Raji (cell line): ENCODE measurements around the gene POP7.

ENCODE experiments used
- POLR2A ChIP-seq: IDR thresholded peaks from 2 replicates; pipeline ENCODE4 v1.6.1; 2011; ENCODE audit warnings: low read depth, low read length, control low read depth; ENCODE audit not compliant: insufficient read depth

POP7 gene

DNA sequence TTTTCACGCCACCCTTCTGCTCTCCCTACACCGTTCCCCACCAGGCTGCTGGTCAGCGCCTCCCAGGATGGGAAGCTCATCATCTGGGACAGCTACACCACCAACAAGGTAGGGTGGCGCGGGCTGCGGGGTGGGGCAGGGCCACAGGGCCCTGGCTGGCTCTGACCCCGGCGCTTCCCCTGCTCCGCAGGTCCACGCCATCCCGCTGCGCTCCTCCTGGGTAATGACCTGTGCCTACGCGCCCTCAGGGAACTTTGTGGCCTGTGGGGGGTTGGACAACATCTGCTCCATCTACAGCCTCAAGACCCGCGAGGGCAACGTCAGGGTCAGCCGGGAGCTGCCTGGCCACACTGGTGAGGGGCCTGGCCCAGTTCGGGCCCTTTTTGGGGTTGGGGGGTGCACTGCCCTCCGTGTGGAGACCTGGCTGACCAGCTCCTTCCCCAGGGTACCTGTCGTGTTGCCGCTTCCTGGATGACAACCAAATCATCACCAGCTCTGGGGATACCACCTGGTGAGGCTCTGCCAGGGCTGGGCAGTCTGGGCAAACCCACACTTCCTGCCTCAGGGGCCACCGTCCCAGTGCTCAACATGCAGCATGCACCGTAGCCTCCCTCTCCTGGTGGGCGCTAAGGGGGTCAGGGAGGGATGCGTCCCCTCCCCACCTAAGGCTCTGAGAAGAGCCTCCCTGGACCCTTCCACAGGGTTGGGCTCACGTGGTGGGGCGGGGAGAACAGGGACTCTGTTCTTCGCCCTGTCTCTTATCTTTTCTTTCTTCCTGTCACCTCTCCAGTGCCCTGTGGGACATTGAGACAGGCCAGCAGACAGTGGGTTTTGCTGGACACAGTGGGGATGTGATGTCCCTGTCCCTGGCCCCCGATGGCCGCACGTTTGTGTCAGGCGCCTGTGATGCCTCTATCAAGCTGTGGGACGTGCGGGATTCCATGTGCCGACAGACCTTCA is 28.3 kb upstream of the POP7 start:
- no peak for TF ChIP-seq POLR2A

DNA sequence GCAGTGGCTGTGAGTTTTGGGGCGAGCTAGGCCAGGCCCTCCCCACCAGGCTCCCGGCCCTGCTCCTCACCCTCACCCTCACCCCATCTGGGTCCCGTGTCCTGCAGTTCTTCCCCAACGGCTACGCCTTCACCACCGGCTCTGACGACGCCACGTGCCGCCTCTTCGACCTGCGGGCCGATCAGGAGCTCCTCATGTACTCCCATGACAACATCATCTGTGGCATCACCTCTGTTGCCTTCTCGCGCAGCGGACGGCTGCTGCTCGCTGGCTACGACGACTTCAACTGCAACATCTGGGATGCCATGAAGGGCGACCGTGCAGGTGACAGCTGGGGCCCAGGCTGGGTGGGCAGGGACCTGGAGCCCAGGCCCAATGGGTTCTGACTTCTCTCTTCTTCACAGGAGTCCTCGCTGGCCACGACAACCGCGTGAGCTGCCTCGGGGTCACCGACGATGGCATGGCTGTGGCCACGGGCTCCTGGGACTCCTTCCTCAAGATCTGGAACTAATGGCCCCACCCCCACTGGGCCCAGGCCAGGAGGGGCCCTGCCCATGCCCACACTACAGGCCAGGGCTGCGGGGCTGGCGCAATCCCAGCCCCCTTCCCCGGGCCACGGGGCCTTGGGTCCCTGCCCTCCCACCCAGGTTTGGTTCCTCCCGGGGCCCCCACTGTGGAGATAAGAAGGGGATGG is 27.5 kb upstream of the POP7 start:
- no peak for TF ChIP-seq POLR2A

DNA sequence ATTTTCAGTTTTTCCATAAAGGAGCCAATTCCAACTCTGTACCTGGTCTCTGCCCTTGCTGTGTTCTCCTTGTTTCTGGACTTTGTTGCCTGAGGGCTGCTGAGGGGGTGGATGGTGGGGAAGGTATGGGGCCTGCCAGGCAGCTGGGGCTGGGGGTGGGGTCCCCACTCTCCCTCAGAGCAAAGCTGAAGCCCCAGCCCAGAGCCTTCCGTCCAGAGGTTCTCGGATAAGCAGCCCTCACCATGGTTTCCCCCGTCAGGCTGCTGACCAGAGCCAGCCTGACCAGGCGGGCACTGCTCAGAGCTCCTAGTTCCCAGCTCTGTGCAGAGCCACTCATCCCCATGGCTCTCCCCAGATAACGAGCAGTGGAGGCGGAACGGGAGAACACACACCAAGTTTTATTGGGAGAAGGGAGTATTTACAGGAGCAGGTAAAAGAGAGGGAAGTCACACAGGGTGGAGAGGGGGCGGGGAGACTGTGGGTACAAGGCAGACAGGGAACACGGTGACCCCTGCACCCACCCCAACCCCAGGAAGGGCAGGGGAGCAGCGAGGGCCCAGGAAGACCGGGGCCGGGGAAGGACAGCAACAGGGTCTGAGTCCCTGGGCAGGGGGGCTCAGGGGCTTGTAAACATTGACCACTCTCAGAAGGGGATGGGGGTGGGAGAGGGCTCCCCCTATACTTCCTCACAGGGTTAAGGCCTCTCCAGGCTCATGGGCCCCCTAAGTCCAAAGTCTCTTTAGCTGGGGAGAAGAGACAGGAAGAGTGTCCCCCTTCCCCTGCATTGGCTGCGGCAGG is 26.6 kb upstream of the POP7 start:
- TF ChIP-seq POLR2A, result no peak

DNA sequence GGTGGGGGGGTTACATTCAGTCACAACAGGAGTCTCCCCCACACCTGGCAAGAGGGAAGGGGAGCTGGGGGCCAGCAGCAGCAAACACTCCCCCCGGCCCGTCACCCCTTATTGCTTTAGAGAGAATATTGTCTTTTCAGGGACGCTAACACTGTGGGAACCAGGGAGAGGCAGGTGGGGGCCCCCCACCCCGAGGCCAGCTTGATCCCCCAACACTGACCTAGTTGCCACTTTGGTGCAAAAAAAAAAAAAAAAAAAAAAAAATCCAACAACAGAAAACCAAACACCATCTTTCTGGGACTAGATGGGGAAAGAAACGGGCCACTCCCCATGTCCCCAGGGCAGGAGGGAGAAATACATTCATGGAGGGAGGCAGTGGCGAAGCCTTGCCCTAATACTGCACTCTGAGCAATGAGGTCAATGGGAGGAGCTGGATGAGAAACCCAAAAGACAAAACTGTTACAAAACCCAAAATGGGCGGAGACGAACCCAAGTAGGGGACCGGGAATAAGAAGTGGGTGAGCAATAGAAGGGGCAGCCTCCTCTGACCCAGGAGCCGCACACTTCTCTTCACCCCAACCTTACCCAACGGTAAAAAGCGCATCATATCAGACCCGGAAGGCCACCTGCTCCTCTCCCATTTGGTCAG is 25.9 kb upstream of the POP7 start:
- TF ChIP-seq POLR2A, result no peak

DNA sequence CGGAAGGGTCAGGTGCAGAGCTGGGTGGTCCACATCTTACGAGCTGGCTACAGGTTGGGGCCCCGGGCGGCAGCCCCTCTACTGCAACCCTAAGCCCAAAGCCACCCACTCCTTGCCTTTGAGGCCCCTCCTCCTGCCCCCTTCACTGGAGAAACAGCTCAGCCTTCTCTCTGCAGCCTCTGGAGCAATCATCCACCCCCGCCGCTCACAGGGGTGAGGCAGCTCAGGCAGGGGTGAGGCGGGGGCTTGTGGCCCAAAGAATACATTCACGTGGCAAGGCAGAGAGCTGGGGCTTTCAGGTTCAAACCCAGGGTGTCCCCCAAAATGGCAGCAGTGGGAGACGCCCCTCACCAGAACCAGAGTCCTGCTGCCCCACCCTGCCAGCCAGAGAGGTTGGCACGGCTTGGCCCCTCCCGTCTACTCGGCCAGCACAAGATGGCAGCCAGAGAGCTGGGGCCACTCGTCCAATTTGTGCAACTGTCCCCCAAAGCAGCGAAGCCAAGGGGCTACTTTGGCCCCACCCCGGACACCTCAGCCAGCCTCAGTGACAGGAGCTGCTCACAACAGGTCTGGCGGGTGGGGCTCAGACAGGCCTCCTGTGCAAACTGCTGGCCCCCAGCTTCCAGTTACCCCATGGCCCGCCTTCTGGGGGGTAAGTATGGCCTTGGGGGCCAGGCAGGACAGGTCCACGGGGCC is 25.2 kb upstream of the POP7 start:
- no peak for TF ChIP-seq POLR2A

DNA sequence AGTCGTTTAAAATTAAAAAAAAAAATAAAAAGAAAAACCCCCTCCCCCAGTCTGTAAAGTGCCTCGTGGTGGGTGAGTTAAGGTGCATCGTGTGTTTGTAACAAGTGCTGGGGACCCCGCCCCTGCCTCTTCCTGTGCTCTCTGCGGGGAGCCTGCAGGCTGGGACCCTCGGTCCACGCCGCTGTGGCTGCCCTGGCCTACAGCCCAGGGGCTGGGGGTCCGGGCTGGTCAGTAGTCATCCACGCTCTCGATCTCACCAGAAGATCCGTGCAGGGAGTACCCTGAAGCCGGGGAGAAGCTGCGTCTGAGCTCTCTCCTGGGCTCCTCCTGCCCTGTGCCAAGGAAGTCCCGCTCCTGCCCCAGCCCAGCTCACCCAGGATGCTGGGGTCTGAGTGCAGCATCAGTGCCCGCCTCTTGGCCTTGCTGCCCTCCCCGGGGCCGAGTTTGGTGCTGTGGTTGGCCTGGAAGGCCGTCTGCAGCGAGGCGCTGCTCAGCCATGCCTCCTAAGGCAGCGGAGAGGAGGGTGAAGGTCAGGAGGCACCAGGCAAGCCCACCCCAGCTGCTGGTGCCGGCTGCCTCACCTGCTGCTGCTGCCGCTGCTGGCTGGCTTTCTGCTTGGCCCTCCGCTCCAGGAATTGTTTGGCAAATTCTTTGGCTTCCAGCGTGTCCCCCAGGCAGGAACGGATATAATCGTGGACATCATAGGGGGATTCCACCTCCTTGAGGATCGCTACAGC is 24.3 kb upstream of the POP7 start:
- no peak for TF ChIP-seq POLR2A

DNA sequence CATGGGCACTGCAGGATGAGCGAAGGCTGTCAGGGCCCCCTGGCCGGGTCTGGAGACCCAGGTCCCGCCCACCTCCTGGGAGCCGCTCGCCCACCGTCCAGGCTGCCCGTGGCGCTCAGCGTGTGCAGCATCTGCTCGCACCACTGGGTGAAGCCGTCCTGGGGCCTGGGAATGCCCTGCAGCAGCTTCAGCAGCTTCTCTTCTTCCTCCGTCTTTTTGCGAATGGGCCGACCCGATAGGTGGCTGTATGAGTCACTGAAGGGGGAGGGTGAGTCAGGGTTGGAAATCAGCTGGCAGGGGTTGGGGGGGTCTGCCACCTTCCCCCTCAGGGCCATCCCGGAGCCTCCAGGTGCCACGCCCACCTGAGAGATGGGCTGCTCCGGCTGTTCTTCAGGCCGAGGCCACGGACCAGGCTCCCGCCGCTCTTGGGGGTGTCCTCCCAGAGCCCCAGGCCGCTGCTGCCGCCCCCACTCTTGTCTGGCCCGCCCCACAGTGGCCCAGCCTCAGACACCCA is 23.6 kb upstream of the POP7 start:
- no peak for TF ChIP-seq POLR2A

DNA sequence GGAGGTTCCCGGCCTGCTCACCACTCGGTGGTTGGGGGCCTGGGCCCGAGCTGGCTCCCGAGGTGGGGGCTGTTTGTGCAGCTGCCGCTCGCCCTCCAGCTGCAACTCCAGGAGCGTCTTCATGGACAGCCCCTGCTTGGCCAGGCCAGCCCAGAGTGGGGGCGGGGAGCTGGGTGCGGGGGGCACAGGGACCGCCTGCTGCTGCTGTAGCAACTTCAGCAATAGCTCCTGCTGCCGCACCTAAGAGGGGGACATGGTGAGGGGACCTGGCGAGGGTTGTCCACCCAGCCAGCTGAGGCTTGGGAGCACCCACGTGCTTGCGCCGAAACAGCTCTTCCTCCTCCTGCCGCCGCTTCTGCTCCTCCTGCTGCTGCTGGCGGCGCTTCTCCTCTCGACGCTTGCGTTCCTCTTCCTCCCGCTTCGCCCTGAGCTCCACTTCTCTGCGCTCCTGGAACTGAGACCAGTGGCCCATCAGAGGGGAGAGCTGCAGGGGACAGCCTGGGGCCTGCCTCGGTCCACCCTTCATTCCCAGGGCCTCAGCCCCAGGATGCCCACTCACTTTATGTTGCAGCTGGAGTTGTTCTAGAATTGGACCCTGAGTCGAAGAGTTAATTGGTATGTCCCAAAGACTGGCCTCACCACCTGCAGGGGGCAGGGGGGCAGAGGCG is 22.8 kb upstream of the POP7 start:
- no peak for TF ChIP-seq POLR2A

DNA sequence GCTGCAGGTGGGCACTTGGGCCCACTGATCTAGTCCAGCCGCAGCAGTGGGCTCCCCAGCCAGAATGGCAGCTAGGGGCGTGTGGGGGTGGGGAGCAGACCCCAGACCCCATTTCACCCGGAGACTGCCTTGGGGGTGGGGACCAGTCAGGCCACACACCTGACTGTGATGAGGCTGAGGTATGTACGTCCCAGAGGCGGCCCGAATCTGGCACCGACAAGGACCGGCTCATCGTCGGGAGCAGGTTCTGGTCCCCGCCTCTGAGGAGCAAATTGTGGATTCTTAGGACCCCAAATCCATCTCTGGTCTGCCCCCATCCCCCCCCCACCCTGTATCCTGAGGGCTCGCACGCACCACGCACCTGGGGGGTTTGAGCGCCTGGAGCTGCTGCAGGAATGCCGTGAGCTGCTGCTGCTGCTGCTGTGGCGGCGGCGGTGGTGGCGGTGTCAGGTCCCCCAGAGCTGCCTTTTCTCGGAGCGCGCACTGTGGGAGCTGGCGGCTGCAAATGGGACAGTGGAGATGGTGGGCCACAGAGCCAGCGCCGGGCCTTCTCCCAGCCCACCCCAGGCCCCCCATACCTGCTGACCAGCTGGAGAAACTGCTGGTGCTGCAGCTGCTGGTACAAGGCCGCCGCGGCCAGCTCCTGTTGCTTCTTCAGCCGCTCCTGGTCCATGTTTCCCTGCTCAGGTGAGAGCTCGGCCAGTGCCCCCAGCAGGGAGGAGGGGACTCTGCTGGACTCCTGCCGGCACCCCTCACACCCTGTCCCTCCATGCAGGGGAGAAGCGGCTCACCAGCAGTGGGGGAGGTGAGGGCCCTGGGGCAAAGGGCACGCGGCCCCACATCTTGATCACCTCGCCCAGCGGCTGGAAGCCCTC is 22.0 kb upstream of the POP7 start:
- no peak for TF ChIP-seq POLR2A

DNA sequence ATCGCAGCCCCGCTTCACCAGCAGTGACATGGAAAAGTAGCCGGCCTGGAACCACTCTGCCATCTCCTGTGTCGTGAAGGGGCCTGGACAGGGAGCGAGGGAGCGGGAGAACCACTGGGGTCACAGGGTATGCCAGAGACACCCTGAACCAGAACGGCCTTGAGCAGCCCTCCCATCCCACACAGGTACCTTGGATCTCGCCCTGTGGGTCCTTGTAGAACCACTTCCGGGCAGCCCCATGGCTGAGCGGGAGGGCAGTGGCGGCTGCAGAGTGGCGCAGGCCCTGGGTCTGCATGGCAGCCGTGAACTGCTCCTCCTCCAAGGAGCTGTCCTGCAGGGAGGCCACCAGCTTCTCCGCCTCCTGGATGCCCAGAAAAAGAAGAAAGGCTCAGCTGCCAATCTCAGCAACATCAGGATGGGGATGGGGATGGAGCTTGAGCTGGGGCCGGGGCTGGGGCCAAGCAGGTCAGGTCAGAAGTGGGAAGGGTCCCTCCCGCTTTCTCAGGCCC is 21.3 kb upstream of the POP7 start:
- no peak for TF ChIP-seq POLR2A

DNA sequence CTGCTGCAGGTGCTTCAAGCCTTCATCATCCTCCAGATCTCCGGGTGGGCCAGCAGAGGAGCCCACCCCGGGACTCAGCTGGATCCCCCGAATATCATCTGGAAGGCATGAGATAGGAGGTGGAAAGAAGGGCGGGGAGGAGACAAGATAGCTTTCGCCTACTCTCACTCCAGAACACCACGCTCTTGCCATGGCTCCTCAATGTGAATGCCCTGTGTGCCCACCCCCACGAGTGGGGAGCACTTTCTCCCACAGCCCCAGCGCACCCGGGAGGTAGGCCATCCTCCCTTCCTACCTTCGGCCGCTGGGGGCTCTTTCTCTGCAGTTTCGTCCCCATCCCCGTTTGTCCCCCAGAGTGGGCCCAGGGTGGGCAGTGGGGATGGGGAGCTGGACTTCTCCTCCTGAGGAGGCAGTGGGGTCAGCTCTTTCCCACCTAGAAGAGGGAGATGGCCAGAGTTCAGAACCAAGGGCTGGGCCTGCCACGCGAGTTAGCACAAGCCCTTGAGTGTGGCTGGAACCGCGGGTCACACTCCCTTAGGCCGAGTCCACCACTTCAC is 20.8 kb upstream of the POP7 start:
- TF ChIP-seq POLR2A, result no peak
